Cardiac fibroblast (primary cell): ENCODE results near the gene SPAG6.

ENCODE experiments used
- DNase-seq, 2 donors: peaks; one replicate each; pipeline versions ENCODE4 v3.0.0 to v3.0.0-alpha.2; 2010; ENCODE audit warnings: low read depth in 2 of 2
- H3K4me3 ChIP-seq, 2 donors: replicated peaks in 1 of 2; 1 replicate in 1 of 2; 2 replicates in 1 of 2; pipeline ENCODE4 v1.5.1; 2011; ENCODE audit warnings: low read depth in 2 of 2, low read length in 2 of 2, mild to moderate bottlenecking in 2 of 2, moderate library complexity in 1 of 2
- CTCF ChIP-seq: IDR thresholded peaks from one replicate; pipeline ENCODE4 v1.5.1; 2011; ENCODE audit warnings: low read depth, mild to moderate bottlenecking, low read length, inconsistent platforms

SPAG6 gene

GRCh38 chr10:22447068-22447467, 101.8 kb downstream of the SPAG6 start:
- no peak for DNase-seq
- TF ChIP-seq CTCF: no peak
- H3K4me3 ChIP-seq: no peak overlapping the region

DNA sequence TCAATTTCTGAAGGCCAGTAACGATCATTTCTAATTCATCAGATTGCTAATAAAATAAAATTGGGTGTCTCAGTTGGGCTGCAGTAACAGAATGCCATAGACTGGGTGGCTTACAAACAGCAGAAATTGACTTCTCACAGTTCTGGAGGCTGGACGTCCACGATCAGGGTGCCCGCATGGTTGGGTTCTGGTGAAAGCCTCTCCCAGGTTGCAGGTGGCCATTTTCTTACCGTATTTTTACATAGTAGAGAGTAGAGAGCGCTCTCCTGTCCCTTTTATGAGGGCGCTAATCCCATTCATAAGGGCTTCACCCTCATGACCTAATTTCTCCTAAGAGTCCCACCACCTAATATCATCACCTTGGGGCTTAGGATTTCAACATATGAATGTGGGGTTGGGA, 106.0 kb downstream of the SPAG6 start:
- TF ChIP-seq CTCF: no peak
- DNase-seq: no peak
- no peak overlapping the region for H3K4me3 ChIP-seq

GRCh38 chr10:22453320-22453719, 108.0 kb downstream of the SPAG6 start:
- no peak for TF ChIP-seq CTCF
- DNase-seq: no peak
- no peak overlapping the region for H3K4me3 ChIP-seq

DNA sequence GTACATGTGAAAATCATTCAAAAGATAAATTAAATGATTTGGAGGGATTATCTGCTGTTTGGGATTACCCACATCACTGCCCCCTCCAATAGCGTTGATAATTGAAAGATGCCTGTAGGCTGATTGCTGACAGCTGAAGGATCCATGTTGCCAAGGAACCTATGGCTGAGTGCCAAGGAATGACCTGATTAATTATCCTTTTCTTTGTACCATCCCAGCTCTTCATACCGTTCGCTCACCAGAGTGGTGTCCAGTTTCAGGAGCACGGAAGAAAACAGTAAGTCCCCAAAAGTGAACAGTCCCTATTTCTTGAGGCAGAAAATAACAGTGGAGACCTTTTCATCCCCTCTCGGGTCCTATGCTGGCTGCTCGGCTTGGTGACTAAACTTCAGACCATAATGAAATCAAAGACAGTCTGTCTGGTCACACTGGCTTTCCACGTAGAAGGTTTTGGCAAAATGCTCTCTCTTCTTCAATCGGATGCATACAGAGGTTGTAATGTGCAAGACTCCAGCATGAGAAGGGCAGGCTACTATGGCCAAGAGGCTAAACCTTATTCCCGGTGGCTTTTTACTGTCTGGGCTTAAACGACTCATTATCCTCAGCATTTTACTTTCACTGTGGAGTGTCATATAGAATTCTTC, 108.8 kb downstream of the SPAG6 start:
- TF ChIP-seq CTCF: no peak
- DNase-seq: no peak
- no peak overlapping the region for H3K4me3 ChIP-seq

- DNase-seq: no peak
Measured at GRCh38 chr10:22454634-22455033, 109.3 kb downstream of the SPAG6 start.

DNA sequence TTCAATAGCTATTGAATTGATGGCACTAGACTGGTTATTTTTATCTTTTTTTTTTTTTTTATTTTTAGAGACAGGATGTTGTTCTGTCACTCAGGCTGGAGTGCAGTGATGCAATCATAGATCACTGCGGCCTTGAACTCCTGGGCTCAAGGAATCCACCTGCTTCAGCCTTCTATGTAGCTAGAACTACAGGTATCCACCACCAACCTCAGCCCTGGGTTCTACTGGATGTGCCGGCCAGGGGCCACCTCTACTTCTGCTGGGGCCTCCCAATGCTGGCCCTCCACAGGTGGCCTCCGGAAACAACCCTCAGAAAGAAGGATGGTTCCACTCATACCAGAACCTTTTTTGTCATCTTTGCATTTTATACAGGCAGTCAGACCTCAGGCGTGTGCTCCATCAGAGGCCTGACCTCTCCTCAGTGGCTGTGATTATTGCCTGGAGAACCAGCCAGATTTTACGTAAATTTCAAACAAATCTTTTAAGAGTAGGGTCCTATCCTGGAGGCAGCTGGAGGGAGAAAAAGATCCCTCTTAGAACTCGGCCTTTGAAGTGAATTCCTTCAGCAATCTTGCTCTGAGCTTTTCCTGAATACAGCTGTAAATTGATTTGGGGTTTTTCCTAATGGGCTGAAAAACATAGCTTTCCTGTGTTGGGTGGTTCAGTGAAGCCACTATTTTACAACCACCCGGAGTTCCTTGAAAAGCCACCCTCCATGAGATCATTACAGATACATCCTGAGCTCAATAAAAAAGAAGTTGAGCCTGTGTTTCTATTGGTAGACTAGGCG, 110.0 kb downstream of the SPAG6 start:
- no peak for TF ChIP-seq CTCF
- H3K4me3 ChIP-seq: no peak overlapping the region
- DNase-seq: no peak

More at GRCh38 chr10:22454634-22455033, 109.3 kb downstream of the SPAG6 start:
- TF ChIP-seq CTCF: no peak
- H3K4me3 ChIP-seq: no peak overlapping the region
